Activated naive CD8-positive, alpha-beta T cell treated with anti-CD3 and anti-CD28 coated beads, Interleukin-2, amount 10 ng/mL, durations not matched to agents 7 days and 5 days (primary cell): ENCODE measurements around the gene PALD1. TPM values are rescaled to one million over a fixed set of nuclear protein-coding genes. Genes with fewer than 3 reads are reported as not detected.

ENCODE experiments used
- ATAC-seq: fragments of 150-1000 bp; cut with Tn5 transposase; one replicate; pipeline ENCODE4 v1.10.0; 2021; ENCODE audit warnings: low read depth, moderate library complexity
- POLR2A ChIA-PET: fragments of 350-600 bp; sonication (Branson Sonifier 250); formaldehyde crosslinking; loops from one replicate; lab custom pipeline; 2021; ENCODE audit warnings: antibody characterized with exemption; lab: Charles Lee
- DNase-seq: peaks from one replicate; pipeline ENCODE4 v3.0.0; 2021
- H3K27ac Mint-ChIP-seq: one replicate; pipeline ENCODE4 v1.8.0; 2022; ENCODE audit warnings: mild to moderate bottlenecking, mixed read lengths
- H3K27me3 Mint-ChIP-seq: one replicate; pipeline ENCODE4 v1.8.0; 2022; ENCODE audit warnings: mild to moderate bottlenecking, moderate library complexity, mixed read lengths
- H3K36me3 Mint-ChIP-seq: one replicate; pipeline ENCODE4 v1.8.0; 2021; ENCODE audit warnings: mild to moderate bottlenecking, mixed read lengths
- H3K4me1 Mint-ChIP-seq: one replicate; pipeline ENCODE4 v1.8.0; 2021; ENCODE audit warnings: mixed read lengths
- H3K4me3 Mint-ChIP-seq: one replicate; pipeline ENCODE4 v1.8.0; 2022; ENCODE audit warnings: mild to moderate bottlenecking, moderate library complexity, mixed read lengths
- H3K9me3 Mint-ChIP-seq: one replicate; pipeline ENCODE4 v1.8.0; 2021; ENCODE audit warnings: mixed read lengths
- total RNA-seq, 2 experiments: library from RNA; stranded (reverse); gene quantifications; one replicate each; pipeline ENCODE4 v1.2.3, GENCODE V29; 2021

The PALD1 gene
- total RNA-seq = 1 to 10 TPM; 1.1 to 1.4 TPM

- Mint-ChIP-seq H3K4me3 (peak within 1 kb of the TSS; percentile 81), H3K4me1 (peaks cover 38% of the 10 kb centered on the region), H3K36me3 (no peaks in the 10 kb centered on the region), H3K27me3 (peaks cover 40% of the 10 kb centered on the region), H3K27ac (peak within 1 kb of the TSS; percentile 68), H3K9me3 (no peaks in the 10 kb centered on the region)
- peak; percentile 32 for ATAC-seq
- DNase-seq = peak; percentile 65
- POLR2A ChIA-PET = interaction anchor here (0.5 to 1.7 kb wide), 4 partner anchors 16 to 1448 kb away, joined by 3 to 4 read pairs (median 4); no protein-coding TSS in a partner anchor
These were observed at the start of gene PALD1 for GRCh38 chr10:70478191-70479164. TSS of gene PALD1 (plus strand) at chr10:70478767. CDS start at chr10:70525952, 47,185 bp downstream.

- H3K9me3 Mint-ChIP-seq = no peaks in the 10 kb centered on the region
- H3K4me3 Mint-ChIP-seq = no peak overlapping the region
- DNase-seq = no peak
- H3K4me1 Mint-ChIP-seq = peaks cover 4% of the 10 kb centered on the region
- no peak overlapping the region for H3K27ac Mint-ChIP-seq
- H3K27me3 Mint-ChIP-seq = no peaks in the 10 kb centered on the region
- POLR2A ChIA-PET = interaction anchor here (0.8 kb wide), 1 partner anchor 25 kb away, joined by 3 read pairs; no protein-coding TSS in a partner anchor
- peaks cover 7% of the 10 kb centered on the region for H3K36me3 Mint-ChIP-seq
- ATAC-seq = no peak
These were observed 47.8 kb upstream of the PALD1 start for GRCh38 chr10:70430493-70431445.

GRCh38 chr10:70432101-70432500 is 46.5 kb upstream of the PALD1 start:
- DNase-seq (no peak), ATAC-seq (no peak)
- Mint-ChIP-seq H3K27me3 (no peaks in the 10 kb centered on the region), H3K4me3 (no peak overlapping the region), H3K4me1 (peaks cover 4% of the 10 kb centered on the region), H3K27ac (no peak overlapping the region), H3K36me3 (peaks cover 7% of the 10 kb centered on the region), H3K9me3 (no peaks in the 10 kb centered on the region)
- POLR2A ChIA-PET = no interaction called here

GRCh38 chr10:70432561-70433263 is 45.9 kb upstream of the PALD1 start:
- ATAC-seq (no peak), DNase-seq (no peak)
- no peaks in the 10 kb centered on the region for H3K9me3 Mint-ChIP-seq
- H3K27me3 Mint-ChIP-seq = peaks cover 2% of the 10 kb centered on the region
- H3K4me1 Mint-ChIP-seq = peaks cover 4% of the 10 kb centered on the region
- H3K36me3 Mint-ChIP-seq = peaks cover 7% of the 10 kb centered on the region
- peak overlapping the region; percentile 54 for H3K4me3 Mint-ChIP-seq
- peak overlapping the region; percentile 22 for H3K27ac Mint-ChIP-seq
- POLR2A ChIA-PET = interaction anchor here (0.7 kb wide), 1 partner anchor 29 kb away, joined by 3 read pairs; the partner anchor contains the start of gene EIF4EBP2

- DNase-seq (no peak), ATAC-seq (no peak)
- no peak overlapping the region for H3K27ac Mint-ChIP-seq
- H3K36me3 Mint-ChIP-seq = peaks cover 5% of the 10 kb centered on the region
- H3K27me3 Mint-ChIP-seq = peaks cover 7% of the 10 kb centered on the region
- H3K4me3 Mint-ChIP-seq = no peak overlapping the region
- peaks cover 4% of the 10 kb centered on the region for H3K4me1 Mint-ChIP-seq
- POLR2A ChIA-PET = interaction anchor here (0.7 kb wide), 1 partner anchor 30 kb away, joined by 3 read pairs; the partner anchor contains the start of gene EIF4EBP2
- no peaks in the 10 kb centered on the region for H3K9me3 Mint-ChIP-seq
These were observed 44.8 kb upstream of the PALD1 start for GRCh38 chr10:70433581-70434280.

- Mint-ChIP-seq H3K4me1 (peaks cover 4% of the 10 kb centered on the region), H3K4me3 (no peak overlapping the region), H3K27me3 (peaks cover 23% of the 10 kb centered on the region), H3K27ac (no peak overlapping the region), H3K36me3 (peaks cover 5% of the 10 kb centered on the region), H3K9me3 (no peaks in the 10 kb centered on the region)
- POLR2A ChIA-PET = no interaction called here
- ATAC-seq = no peak
- no peak for DNase-seq
These were observed 43.1 kb upstream of the PALD1 start for GRCh38 chr10:70435241-70436085.

- POLR2A ChIA-PET = no interaction called here
- H3K9me3 Mint-ChIP-seq = no peaks in the 10 kb centered on the region
- DNase-seq (no peak), ATAC-seq (no peak)
- peaks cover 42% of the 10 kb centered on the region for H3K27me3 Mint-ChIP-seq
- H3K4me3 Mint-ChIP-seq = no peak overlapping the region
- peaks cover 2% of the 10 kb centered on the region for H3K36me3 Mint-ChIP-seq
- peaks cover 8% of the 10 kb centered on the region for H3K4me1 Mint-ChIP-seq
- H3K27ac Mint-ChIP-seq = no peak overlapping the region
These were observed 40.8 kb upstream of the PALD1 start for GRCh38 chr10:70437721-70438120.

- peaks cover 6% of the 10 kb centered on the region for H3K4me1 Mint-ChIP-seq
- no peaks in the 10 kb centered on the region for H3K36me3 Mint-ChIP-seq
- no peak for DNase-seq
- H3K4me3 Mint-ChIP-seq = peak overlapping the region; percentile 79
- H3K27me3 Mint-ChIP-seq = peaks cover 54% of the 10 kb centered on the region
- POLR2A ChIA-PET = interaction anchor here (1.6 kb wide), 1 partner anchor 37 kb away, joined by 4 read pairs; the partner anchor contains the start of gene EIF4EBP2
- H3K9me3 Mint-ChIP-seq = no peaks in the 10 kb centered on the region
- peak; percentile 41 for ATAC-seq
- H3K27ac Mint-ChIP-seq = no peak overlapping the region
These were observed 38.0 kb upstream of the PALD1 start for GRCh38 chr10:70440296-70441160.

- H3K9me3 Mint-ChIP-seq = no peaks in the 10 kb centered on the region
- DNase-seq (peak; percentile 43), ATAC-seq (peak; percentile 48)
- H3K36me3 Mint-ChIP-seq = no peaks in the 10 kb centered on the region
- no peak within 1 kb of the TSS for H3K27ac Mint-ChIP-seq
- H3K4me1 Mint-ChIP-seq = peaks cover 6% of the 10 kb centered on the region
- POLR2A ChIA-PET = interaction anchor here (1.6 kb wide), 1 partner anchor 37 kb away, joined by 4 read pairs; the partner anchor contains the start of gene EIF4EBP2
- H3K4me3 Mint-ChIP-seq = peak within 1 kb of the TSS; percentile 79
- peaks cover 57% of the 10 kb centered on the region for H3K27me3 Mint-ChIP-seq
These were observed 37.2 kb upstream of the PALD1 start, which contains the start of gene NODAL for GRCh38 chr10:70441161-70441894. TSS of gene NODAL (minus strand) at chr10:70441681. CDS start at chr10:70441667, 14 bp downstream.

- Mint-ChIP-seq H3K36me3 (no peaks in the 10 kb centered on the region), H3K4me3 (no peak overlapping the region), H3K27me3 (peaks cover 59% of the 10 kb centered on the region), H3K27ac (no peak overlapping the region), H3K4me1 (peaks cover 6% of the 10 kb centered on the region), H3K9me3 (no peaks in the 10 kb centered on the region)
- DNase-seq (no peak), ATAC-seq (no peak)
- POLR2A ChIA-PET = interaction anchor here (1.6 kb wide), 1 partner anchor 38 kb away, joined by 4 read pairs; the partner anchor contains the start of gene EIF4EBP2
These were observed 36.7 kb upstream of the PALD1 start for GRCh38 chr10:70441895-70442309.
